Prostate gland (tissue), 2 donors: ENCODE data around the gene MT1A. TPM values are rescaled to one million over a fixed set of nuclear protein-coding genes. Genes with fewer than 3 reads are reported as not detected.

ENCODE experiments used
- DNase-seq: peaks from one replicate; pipeline ENCODE4 v3.0.0-alpha.2; 2019; ENCODE audit warnings: low spot score
- H3K27ac ChIP-seq, 2 donors: fragments of 200-600 bp; sonication (generic); 2 replicates each; pipeline ENCODE4 v1.5.1; 2017 to 2019
- H3K27me3 ChIP-seq: fragments of 200-600 bp; sonication (generic); replicated peaks from 2 replicates; pipeline ENCODE4 v1.5.1; 2019; ENCODE audit not compliant: insufficient read depth
- H3K36me3 ChIP-seq, 2 donors: fragments of 200-600 bp; sonication (generic); 1 replicate in 1 of 2; 2 replicates in 1 of 2; pipeline versions ENCODE4 v1.5.1 to v1.8.1; 2017 to 2019
- H3K4me1 ChIP-seq: fragments of 200-600 bp; sonication (generic); replicated peaks from 2 replicates; pipeline ENCODE4 v1.5.1; 2019
- H3K4me3 ChIP-seq, 2 donors: fragments of 200-600 bp; sonication (generic); 2 replicates each; pipeline ENCODE4 v1.5.1; 2017 to 2019
- H3K9me3 ChIP-seq: fragments of 200-600 bp; sonication (generic); 2 replicates; pipeline ENCODE4 v1.5.1; 2017
- CTCF ChIP-seq, 4 experiments: fragments of 200-600 bp in 2 of 4; fragments of 450-650 bp in 2 of 4; sonication (generic) in 2 of 4; IDR thresholded peaks; 1 replicate in 3 of 4; 2 replicates in 1 of 4; pipeline ENCODE4 v1.5.1; 2016 to 2019; ENCODE audit warnings: antibody characterized with exemption in 4 of 4, mild to moderate bottlenecking in 2 of 4, moderate library complexity in 2 of 4
- POLR2A ChIP-seq: fragments of 450-650 bp; IDR thresholded peaks from one replicate; pipeline ENCODE4 v1.6.1; 2016; ENCODE audit warnings: antibody characterized with exemption, mild to moderate bottlenecking
- POLR2AphosphoS5 ChIP-seq: sonication (generic); formaldehyde crosslinking; IDR thresholded peaks from one replicate; pipeline ENCODE4 v1.6.1; 2017; ENCODE audit warnings: antibody characterized with exemption
- WGBS: methylation state at CpG from one replicate; pipeline ENCODE4 v1.1.5; 2018; 5-methylcytosine and 5-hydroxymethylcytosine counted together
- intact Hi-C: fragments of 100-400 bp; cut with DNase I; formaldehyde crosslinking; loops from one replicate; pipeline ENCODE4 v1.14.2; 2022
- total RNA-seq, 2 donors: library from RNA; depleted of rRNA; stranded (reverse); fragments of >200 nt; gene quantifications; one replicate each; pipeline ENCODE4 v1.1.0, GENCODE V29; 2016

MT1A gene
- total RNA-seq, 2 donors from 2014 or later = 6.9 TPM; not detected in 1

- TF ChIP-seq CTCF (IDR thresholded peaks at IDR 0.05) = no peak
- no peak for TF ChIP-seq POLR2A
- no peak for TF ChIP-seq POLR2AphosphoS5
- no peak for DNase-seq
- no peaks in the 10 kb centered on the region for H3K4me1 ChIP-seq
- no peaks in the 10 kb centered on the region for H3K27me3 ChIP-seq
- intact Hi-C loops = no loop called here
- H3K36me3 ChIP-seq = no peaks in the 10 kb centered on the region
- no peak overlapping the region for H3K4me3 ChIP-seq
- H3K9me3 ChIP-seq = no peaks in the 10 kb centered on the region
- no peak overlapping the region for H3K27ac ChIP-seq
- WGBS = 91% methylated on average over 3 of the region's 3 CpGs
Observed at GRCh38 chr16:56679078-56679730, 40.7 kb downstream of the MT1A start.

- DNase-seq = no peak
- Histone ChIP-seq H3K4me3 (no peak overlapping the region), H3K36me3 (no peaks in the 10 kb centered on the region), H3K27ac (no peak overlapping the region), H3K9me3 (no peaks in the 10 kb centered on the region), H3K4me1 (no peaks in the 10 kb centered on the region), H3K27me3 (no peaks in the 10 kb centered on the region)
- intact Hi-C loops = loop anchor here (5.0 kb wide), 1 partner anchor 73 kb away; the partner anchor contains the start of gene MT2A
- no peak for TF ChIP-seq POLR2AphosphoS5
- TF ChIP-seq CTCF (IDR thresholded peaks at IDR 0.05) = no peak
- no peak for TF ChIP-seq POLR2A
- 83% methylated on average over 6 of the region's 6 CpGs for WGBS
Observed at GRCh38 chr16:56679818-56680217, 41.4 kb downstream of the MT1A start.

GRCh38 chr16:56681939-56682702, 43.7 kb downstream of the MT1A start, which contains the start of gene MT1X:
Gene MT1X (plus strand): TSS chr16:56682470. CDS start chr16:56682541, 71 bp downstream.
- no peaks in the 10 kb centered on the region for H3K36me3 ChIP-seq
- no peaks in the 10 kb centered on the region for H3K4me1 ChIP-seq
- under 1% methylated on average over 37 of the region's 49 CpGs for WGBS
- peak within 1 kb of the TSS; percentile 62 to 76 for H3K27ac ChIP-seq
- no peaks in the 10 kb centered on the region for H3K9me3 ChIP-seq
- H3K4me3 ChIP-seq = peak within 1 kb of the TSS; percentile 46 to 47
- no peaks in the 10 kb centered on the region for H3K27me3 ChIP-seq
- intact Hi-C loops = loop anchor here (5.0 kb wide), 1 partner anchor 75 kb away; the partner anchor contains the start of gene MT2A
- no peak for TF ChIP-seq CTCF (IDR thresholded peaks at IDR 0.05)
- peak; percentile 93 for TF ChIP-seq POLR2AphosphoS5
- peak; percentile 90 for TF ChIP-seq POLR2A
- DNase-seq = peak; percentile 96

GRCh38 chr16:56682703-56683397, 44.4 kb downstream of the MT1A start:
- H3K27me3 ChIP-seq = no peaks in the 10 kb centered on the region
- intact Hi-C loops = loop anchor here (5.0 kb wide), 1 partner anchor 76 kb away; the partner anchor contains the start of gene MT2A
- TF ChIP-seq POLR2AphosphoS5 = no peak
- TF ChIP-seq CTCF (IDR thresholded peaks at IDR 0.05) = no peak
- no peak for TF ChIP-seq POLR2A
- no peak for DNase-seq
- peak overlapping the region; percentile 62 to 76 for H3K27ac ChIP-seq
- H3K4me3 ChIP-seq = peak overlapping the region; percentile 46 to 47
- no peaks in the 10 kb centered on the region for H3K4me1 ChIP-seq
- H3K9me3 ChIP-seq = no peaks in the 10 kb centered on the region
- 17% methylated on average over 8 of the region's 8 CpGs for WGBS
- H3K36me3 ChIP-seq = no peaks in the 10 kb centered on the region
